ENCODE results near the gene GRAP. TPM values are rescaled to one million over a fixed set of nuclear protein-coding genes. Genes with fewer than 3 reads are reported as not detected.
A peak's percentile ranks its signal among the peaks of the same experiment; 100 is the strongest.

The GRAP gene
- total and polyA plus RNA-seq, 12 donors = 0.99 to 3.7 (median 2.3) TPM

GRCh38 chr17:18985475-18985874 is 61.3 kb downstream of the GRAP start:
- H3K27me3 ChIP-seq = no peaks in the 10 kb centered on the region
- ATAC-seq (peak in 1 of 8 donors; percentile 13), DNase-seq (no peak)
- intact Hi-C loops (cut with DNase I) = loop anchor here in 1 of 10 donors (10.0 kb wide), 1 partner anchor 61 kb away; no protein-coding TSS in a partner anchor
- 83 to 92% methylated on average over 9 of the region's 9 CpGs for WGBS, 2 donors
- H3K36me3 ChIP-seq = no peaks in the 10 kb centered on the region
- H3K4me1 ChIP-seq = no peaks in the 10 kb centered on the region
- H3K9me3 ChIP-seq = no peaks in the 10 kb centered on the region
- no peak overlapping the region for H3K27ac ChIP-seq
- TF ChIP-seq CTCF (IDR thresholded peaks at IDR 0.05) = no peak
- H3K4me3 ChIP-seq = no peak overlapping the region

DNA sequence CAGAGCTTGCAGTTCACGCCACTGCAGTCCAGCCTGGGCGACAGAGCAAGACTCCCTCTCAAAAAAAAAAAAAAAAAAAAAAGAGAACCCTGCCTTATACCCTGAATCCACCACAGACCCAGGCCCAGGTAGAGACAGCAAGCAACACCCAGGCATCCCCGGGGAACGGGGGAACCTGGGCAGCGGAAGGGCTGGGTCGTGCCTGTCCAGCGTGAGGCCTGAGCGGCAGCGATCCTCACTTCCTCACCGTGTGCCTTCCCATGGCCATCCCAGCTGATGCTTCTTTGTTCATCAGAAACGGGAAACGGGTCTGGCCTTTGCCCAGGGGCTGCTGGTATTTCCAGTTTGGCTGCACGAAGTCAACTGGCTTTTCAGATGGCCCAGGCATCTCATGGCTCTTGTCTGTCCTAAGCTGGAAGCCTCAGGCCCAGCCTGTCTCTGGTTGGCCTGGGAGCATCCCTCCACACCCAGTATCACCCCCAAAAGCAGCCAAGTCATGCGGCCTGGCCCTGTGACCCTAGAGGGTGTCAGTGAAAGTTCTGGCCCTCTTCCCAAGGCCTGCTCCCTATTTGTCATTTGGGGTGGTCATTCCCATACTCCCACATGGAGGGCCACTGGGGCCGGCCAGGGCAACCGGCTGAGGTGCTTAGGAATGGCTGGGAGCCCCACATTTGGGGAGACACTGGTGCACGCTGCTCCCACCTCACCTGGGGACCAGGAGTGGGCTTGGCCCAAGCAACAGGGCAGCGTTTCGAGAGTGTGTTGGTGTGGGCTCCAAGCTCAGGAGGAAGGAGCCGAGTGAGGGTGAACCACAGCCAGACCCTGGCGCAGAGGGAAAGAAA is 62.3 kb downstream of the GRAP start:
- Histone ChIP-seq H3K27me3 (no peaks in the 10 kb centered on the region), H3K27ac (no peak overlapping the region), H3K4me1 (no peaks in the 10 kb centered on the region), H3K9me3 (no peaks in the 10 kb centered on the region), H3K4me3 (no peak overlapping the region), H3K36me3 (no peaks in the 10 kb centered on the region)
- no peak for ATAC-seq
- TF ChIP-seq CTCF (IDR thresholded peaks at IDR 0.05) = no peak
- intact Hi-C loops (cut with DNase I) = loop anchor here in 1 of 10 donors (10.0 kb wide), 1 partner anchor 60 kb away; no protein-coding TSS in a partner anchor
- no peak for DNase-seq
- WGBS, 2 donors = 92 to 93% methylated on average over 21 of the region's 21 CpGs

GRCh38 chr17:18981642-18982424 is 64.9 kb downstream of the GRAP start:
- TF ChIP-seq CTCF (IDR thresholded peaks at IDR 0.05) = no peak
- intact Hi-C loops (cut with DNase I) = loop anchor here in 1 of 10 donors (10.0 kb wide), 1 partner anchor 57 kb away; no protein-coding TSS in a partner anchor
- peaks cover 0 to 10% (median 0%) of the 10 kb centered on the region in 9 donors for H3K36me3 ChIP-seq
- no peaks in the 10 kb centered on the region for H3K4me1 ChIP-seq
- no peaks in the 10 kb centered on the region for H3K27me3 ChIP-seq
- no peak for ATAC-seq
- no peak overlapping the region for H3K27ac ChIP-seq
- H3K9me3 ChIP-seq = no peaks in the 10 kb centered on the region
- H3K4me3 ChIP-seq = no peak overlapping the region
- DNase-seq = no peak
- WGBS, 2 donors = 78 to 83% methylated on average over 30 of the region's 30 CpGs

- intact Hi-C loops (cut with DNase I) = loop anchor here in 1 of 10 donors (10.0 kb wide), 1 partner anchor 56 kb away; no protein-coding TSS in a partner anchor
- DNase-seq (no peak), ATAC-seq (no peak)
- WGBS, 2 donors = 92 to 96% methylated on average over 6 of the region's 6 CpGs
- no peak for TF ChIP-seq CTCF (IDR thresholded peaks at IDR 0.05)
- Histone ChIP-seq H3K27ac (no peak overlapping the region), H3K9me3 (no peaks in the 10 kb centered on the region), H3K36me3 (peaks cover 0 to 10% (median 0%) of the 10 kb centered on the region in 9 donors), H3K4me3 (no peak overlapping the region), H3K4me1 (no peaks in the 10 kb centered on the region), H3K27me3 (no peaks in the 10 kb centered on the region)
Observed at GRCh38 chr17:18981335-18981641, 65.5 kb downstream of the GRAP start.
